HepG2 (cell line): ENCODE results near the gene TACC2. TPM values are rescaled to one million over a fixed set of nuclear protein-coding genes. Genes with fewer than 3 reads are reported as not detected.

Source experiments
- ATAC-seq: fragments of 200-7000 bp; cut with Tn5 transposase; 3 replicates; pipeline ENCODE4 v1.9.1; 2020; ENCODE audit warnings: mild to moderate bottlenecking, moderate library complexity
- BruUV-seq: library from RNA; stranded (reverse); fragments of 400-500 nt; replicated peaks from 2 replicates; lab custom pipeline; 2021; lab: Mats Ljungman, UMichigan
- CTCF ChIA-PET: fragments of 300-600 bp; formaldehyde crosslinking; extraction: SDS; loops from one replicate; lab custom pipeline; 2021; ENCODE audit warnings: low total read pairs, inconsistent platforms, low intra/inter-chr PET ratio; lab: Yijun Ruan, JAX
- POLR2A ChIA-PET: fragments of 350-600 bp; sonication (Branson Sonifier 250); formaldehyde crosslinking; loops from one replicate; lab custom pipeline; 2020; ENCODE audit warnings: antibody characterized with exemption, inconsistent platforms; lab: Yijun Ruan, JAX
- DNase-seq: peaks from one replicate; pipeline ENCODE4 v3.0.0-alpha.2; 2015; ENCODE audit warnings: low spot score
- FAIRE-seq: peaks from 3 replicates; lab custom pipeline; 2011; peaks lifted over from hg19 to GRCh38; lab: Jason Lieb, UNC
- H2AFZ ChIP-seq: one replicate; pipeline ENCODE4 v1.6.1; 2011; ENCODE audit warnings: low read length, inconsistent platforms
- H3K27ac ChIP-seq: fragments of 300-600 bp; 3 replicates; pipeline ENCODE4 v1.8.0; 2011; ENCODE audit warnings: mixed run types, mild to moderate bottlenecking, mixed read lengths, low read length, inconsistent platforms; ENCODE audit not compliant: insufficient read depth; ENCODE audit errors: extremely low read length
- H3K27me3 ChIP-seq, 2 experiments: fragments of 200-600 bp in 1 of 2; 2 replicates in 1 of 2; 3 replicates in 1 of 2; pipeline versions ENCODE4 v1.6.0 to v1.8.0; 2011; ENCODE audit warnings: low read length in 2 of 2, mild to moderate bottlenecking in 2 of 2, moderate library complexity in 2 of 2, inconsistent platforms in 1 of 2; ENCODE audit not compliant: insufficient read depth in 2 of 2, control insufficient read depth in 1 of 2
- H3K36me3 ChIP-seq, 2 experiments: fragments of 200-600 bp in 1 of 2; replicated peaks in 1 of 2; 2 replicates in 1 of 2; 3 replicates in 1 of 2; pipeline versions ENCODE4 v1.5.1 to v1.8.0; 2011; ENCODE audit warnings: low read length in 2 of 2, inconsistent platforms in 1 of 2; ENCODE audit not compliant: insufficient read depth in 2 of 2, control insufficient read depth in 1 of 2
- H3K4me1 ChIP-seq: 2 replicates; pipeline ENCODE4 v1.5.1; 2012; ENCODE audit warnings: low read length, inconsistent platforms; ENCODE audit not compliant: insufficient read depth
- H3K4me2 ChIP-seq: 2 replicates; pipeline ENCODE4 v1.6.0; 2011; ENCODE audit warnings: low read depth, low read length, inconsistent platforms
- H3K4me3 ChIP-seq, 3 experiments: fragments of 200-600 bp in 1 of 3; sonication (generic), shearing (Covaris generic) in 1 of 3; replicated peaks in 1 of 3; 2 replicates each; pipeline ENCODE4 v1.5.1; 2011 to 2016; ENCODE audit warnings: low read length in 3 of 3, inconsistent platforms in 2 of 3, low read depth in 2 of 3, mild to moderate bottlenecking in 2 of 3, control low read depth in 1 of 3, mixed read lengths in 1 of 3; ENCODE audit not compliant: insufficient read depth in 1 of 3
- H3K79me2 ChIP-seq: one replicate; pipeline ENCODE4 v1.6.1; 2011; ENCODE audit warnings: low read length, inconsistent platforms; ENCODE audit not compliant: insufficient read depth
- H3K9ac ChIP-seq: 2 replicates; pipeline ENCODE4 v1.6.0; 2011; ENCODE audit warnings: mild to moderate bottlenecking, low read depth, low read length, inconsistent platforms; ENCODE audit not compliant: insufficient read depth
- H3K9me3 ChIP-seq: 2 replicates; pipeline ENCODE4 v1.5.1; 2012; ENCODE audit warnings: mild to moderate bottlenecking, low read length
- H4K20me1 ChIP-seq: 2 replicates; pipeline ENCODE4 v1.6.0; 2011; ENCODE audit warnings: inconsistent platforms, mild to moderate bottlenecking, low read length, moderate library complexity; ENCODE audit not compliant: insufficient read depth
- CHD4 ChIP-seq: fragments of 200-600 bp; sonication (generic); IDR thresholded peaks from 2 replicates; pipeline ENCODE4 v1.7.0; 2017; ENCODE audit warnings: mild to moderate bottlenecking, low read length, borderline replicate concordance
- MIER3 ChIP-seq: IDR thresholded peaks from 2 replicates; pipeline ENCODE4 v1.6.1; 2016; ENCODE audit warnings: missing compliant biosample characterization, borderline replicate concordance
- POLR2AphosphoS5 ChIP-seq: IDR thresholded peaks from 2 replicates; pipeline ENCODE4 v1.6.1; 2012; ENCODE audit warnings: low read depth, low read length
- RFX3 ChIP-seq: IDR thresholded peaks from 2 replicates; pipeline ENCODE4 v1.6.1; 2016; ENCODE audit warnings: missing biosample characterization, missing genetic modification reagents
- SMC3 ChIP-seq: IDR thresholded peaks from 2 replicates; pipeline ENCODE4 v1.6.1; 2011; ENCODE audit warnings: low read length, improper control_type of control experiment
- SRSF4 ChIP-seq: fragments of 200-400 bp; formaldehyde crosslinking; IDR thresholded peaks from one replicate; pipeline ENCODE4 v1.6.1; 2018; ENCODE audit warnings: mild to moderate bottlenecking, low read depth, low read length, moderate library complexity; ENCODE audit not compliant: poor library complexity, severe bottlenecking
- TOPORS ChIP-seq: sonication (generic); formaldehyde crosslinking; IDR thresholded peaks from 2 replicates; pipeline ENCODE4 v1.8.0; 2023; ENCODE audit warnings: mild to moderate bottlenecking, missing genetic modification reagents
- TRIM24 ChIP-seq: sonication (generic); formaldehyde crosslinking; IDR thresholded peaks from 2 replicates; pipeline ENCODE4 v1.8.0; 2022; ENCODE audit warnings: mild to moderate bottlenecking, missing genetic modification reagents
- ZNF367 ChIP-seq: sonication (generic); formaldehyde crosslinking; IDR thresholded peaks from 2 replicates; pipeline ENCODE4 v1.4.0; 2020; ENCODE audit warnings: missing genetic modification reagents, borderline replicate concordance
- WGBS: methylation state at CpG from one replicate; pipeline ENCODE4 v1.1.6; 2017; ENCODE audit warnings: low lambda C conversion rate; 5-methylcytosine and 5-hydroxymethylcytosine counted together
- in situ Hi-C: cut with HindIII; loops from 2 replicates; pipeline ENCODE4 v1.10.0; 2017; ENCODE audit warnings: low pct_unique_long_range_greater_than_20kb; ENCODE audit not compliant: extremely low pct_ligation_motif_present
- intact Hi-C: fragments of 100-400 bp; cut with micrococcal nuclease; formaldehyde crosslinking; loops from one replicate; pipeline ENCODE4 v1.10.0; 2022; ENCODE audit not compliant: unreplicated experiment
- polyA plus RNA-seq, 8 experiments: library from polyadenylated mRNA; depleted of rRNA in 3 of 8; stranded (reverse) in 7 of 8; unstranded in 1 of 8; fragments of >200 nt; fragmentation: Illumina TruSeq in 4 of 8; extraction: Trizol in 4 of 8; gene quantifications; 2 replicates each; pipeline versions ENCODE4 v1.2.1 to v1.2.3, GENCODE V29; 2011 to 2016; ENCODE audit warnings: low read depth in 4 of 8, missing spikeins in 1 of 8, mixed read lengths in 1 of 8; ENCODE audit not compliant: insufficient read depth in 1 of 8
- total RNA-seq, 5 experiments: library from RNA; depleted of rRNA; stranded (reverse); fragments of >200 nt; fragmentation: Illumina TruSeq; extraction: Trizol; gene quantifications; 2 replicates each; pipeline ENCODE4 v1.2.3, GENCODE V29; 2016; ENCODE audit warnings: low read depth in 1 of 5
- TF ChIP-seq, protein P1 (sequence below): sonication (generic); formaldehyde crosslinking; IDR thresholded peaks from 2 replicates; pipeline ENCODE4 v1.4.0; 2020; ENCODE audit warnings: missing genetic modification reagents, borderline replicate concordance
- TF ChIP-seq, protein P2 (sequence below): sonication (generic); formaldehyde crosslinking; IDR thresholded peaks from 2 replicates; pipeline ENCODE4 v1.8.1; 2023; ENCODE audit warnings: mild to moderate bottlenecking, missing genetic modification reagents, borderline replicate concordance

TACC2 gene
- total and polyA plus RNA-seq, 2 of the 13 experiments (the other 11 are each of a cell fraction or from before 2014, with no cell fraction given): 11.8 to 16.0 TPM

DNA sequence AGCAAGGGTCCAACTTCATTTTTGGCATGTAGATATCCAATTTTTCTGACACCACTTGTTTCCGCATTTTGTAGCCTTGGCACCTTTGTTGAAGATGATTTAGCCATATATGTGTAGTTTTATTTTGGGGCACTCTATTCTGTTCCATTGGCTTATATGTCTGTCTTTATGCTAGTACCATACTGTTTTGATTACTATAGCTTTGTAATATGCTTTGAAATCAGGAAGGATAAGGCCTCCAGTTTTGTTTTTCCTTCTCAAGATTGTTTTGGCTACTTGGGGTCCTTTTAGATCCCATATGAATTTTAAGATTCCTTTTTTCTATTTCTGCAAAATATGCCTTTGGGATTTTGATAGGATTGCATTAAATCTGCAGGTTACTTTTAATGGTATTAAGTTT, 272.6 kb downstream of the TACC2 start:
- H3K9ac ChIP-seq: no peak overlapping the region
- no peak overlapping the region for H3K4me3 ChIP-seq
- TF ChIP-seq TOPORS (CRISPR knock-in tag) (no peak), POLR2AphosphoS5 (no peak), RFX3 (CRISPR knock-in tag) (no peak), CHD4 (peak; percentile 71; the same call in 1 of the 2 replicates), SRSF4 (no peak)
- DNase-seq (no peak), ATAC-seq (no peak), FAIRE-seq (no peak)
- no peak overlapping the region for H3K27ac ChIP-seq
- no peaks in the 10 kb centered on the region; a peak in 1 of 5 replicates for H3K27me3 ChIP-seq
- peaks cover 0 to under 1% of the 10 kb centered on the region in 2 experiments; a peak in 1 of 5 replicates for H3K36me3 ChIP-seq
- intact Hi-C loops: loop anchor here (10.0 kb wide), 2 partner anchors 117 to 217 kb away; no protein-coding TSS in a partner anchor
- no TSS peak for BruUV-seq
- WGBS: 91% methylated on average over 1 of the region's 1 CpG
- ChIA-PET POLR2A (no interaction called here), CTCF (no interaction called here)
- H4K20me1 ChIP-seq: no peaks in the 10 kb centered on the region
- peaks cover 7% of the 10 kb centered on the region; the same call in 1 of the 2 replicates for H3K9me3 ChIP-seq
- in situ Hi-C loops: no loop called here
- H2AFZ ChIP-seq: no peak overlapping the region
- H3K79me2 ChIP-seq: no peaks in the 10 kb centered on the region
- H3K4me1 ChIP-seq: peaks cover 17% of the 10 kb centered on the region
- H3K4me2 ChIP-seq: no peak overlapping the region

DNA sequence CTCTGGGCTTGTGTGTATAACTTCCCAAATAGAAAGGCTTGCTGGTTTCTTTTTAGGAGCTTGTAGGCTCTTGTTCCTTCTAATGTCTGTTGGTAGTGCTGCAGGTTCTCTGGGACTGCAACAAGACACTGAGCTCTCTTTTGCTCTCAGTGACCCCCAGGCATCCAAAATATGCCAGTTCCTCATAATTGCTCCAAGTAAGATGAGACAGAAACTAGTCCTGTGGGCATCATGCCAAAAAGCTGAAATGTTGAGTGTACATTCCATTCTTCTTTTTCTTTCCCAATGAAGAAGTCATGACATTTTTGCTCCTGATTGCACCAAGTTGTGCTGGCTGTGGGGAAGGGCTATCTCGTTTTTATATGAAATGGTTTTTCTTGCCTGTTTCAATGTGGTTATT, 275.0 kb downstream of the TACC2 start:
- no peaks in the 10 kb centered on the region for H4K20me1 ChIP-seq
- no peak overlapping the region for H3K9ac ChIP-seq
- no peak for TF ChIP-seq TRIM24 (CRISPR knock-in tag)
- TF ChIP-seq, protein P1, sequence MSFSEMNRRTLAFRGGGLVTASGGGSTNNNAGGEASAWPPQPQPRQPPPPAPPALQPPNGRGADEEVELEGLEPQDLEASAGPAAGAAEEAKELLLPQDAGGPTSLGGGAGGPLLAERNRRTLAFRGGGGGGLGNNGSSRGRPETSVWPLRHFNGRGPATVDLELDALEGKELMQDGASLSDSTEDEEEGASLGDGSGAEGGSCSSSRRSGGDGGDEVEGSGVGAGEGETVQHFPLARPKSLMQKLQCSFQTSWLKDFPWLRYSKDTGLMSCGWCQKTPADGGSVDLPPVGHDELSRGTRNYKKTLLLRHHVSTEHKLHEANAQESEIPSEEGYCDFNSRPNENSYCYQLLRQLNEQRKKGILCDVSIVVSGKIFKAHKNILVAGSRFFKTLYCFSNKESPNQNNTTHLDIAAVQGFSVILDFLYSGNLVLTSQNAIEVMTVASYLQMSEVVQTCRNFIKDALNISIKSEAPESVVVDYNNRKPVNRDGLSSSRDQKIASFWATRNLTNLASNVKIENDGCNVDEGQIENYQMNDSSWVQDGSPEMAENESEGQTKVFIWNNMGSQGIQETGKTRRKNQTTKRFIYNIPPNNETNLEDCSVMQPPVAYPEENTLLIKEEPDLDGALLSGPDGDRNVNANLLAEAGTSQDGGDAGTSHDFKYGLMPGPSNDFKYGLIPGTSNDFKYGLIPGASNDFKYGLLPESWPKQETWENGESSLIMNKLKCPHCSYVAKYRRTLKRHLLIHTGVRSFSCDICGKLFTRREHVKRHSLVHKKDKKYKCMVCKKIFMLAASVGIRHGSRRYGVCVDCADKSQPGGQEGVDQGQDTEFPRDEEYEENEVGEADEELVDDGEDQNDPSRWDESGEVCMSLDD: no peak
- TF ChIP-seq SMC3: no peak
- TF ChIP-seq ZNF367 (CRISPR knock-in tag): no peak
- no peak for TF ChIP-seq MIER3 (CRISPR knock-in tag)
- TF ChIP-seq, protein P2, sequence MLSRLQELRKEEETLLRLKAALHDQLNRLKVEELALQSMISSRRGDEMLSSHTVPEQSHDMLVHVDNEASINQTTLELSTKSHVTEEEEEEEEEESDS (CRISPR knock-in tag): no peak
- H3K9me3 ChIP-seq: peaks cover 7% of the 10 kb centered on the region; the same call in 1 of the 2 replicates
- no peak overlapping the region for H2AFZ ChIP-seq
- in situ Hi-C loops (no loop called here), intact Hi-C loops (loop anchor here (10.0 kb wide), 2 partner anchors 119 to 219 kb away; no protein-coding TSS in a partner anchor)
- peak overlapping the region; percentile 15; the same call in 1 of the 2 replicates for H3K4me2 ChIP-seq
- no TSS peak for BruUV-seq
- peaks cover 0 to 1% of the 10 kb centered on the region in 2 experiments; a peak in 1 of 5 replicates for H3K36me3 ChIP-seq
- H3K4me1 ChIP-seq: peaks cover 28% of the 10 kb centered on the region
- H3K27me3 ChIP-seq: no peaks in the 10 kb centered on the region
- ChIA-PET POLR2A (no interaction called here), CTCF (no interaction called here)
- ATAC-seq: no peak
- H3K79me2 ChIP-seq: no peaks in the 10 kb centered on the region
- H3K4me3 ChIP-seq: no peak overlapping the region
- peak; percentile 69 for DNase-seq
- no peak for FAIRE-seq
- WGBS: 39% methylated on average over 1 of the region's 1 CpG
- H3K27ac ChIP-seq: no peak overlapping the region
